Upper lobe of right lung (tissue), 1 donor: ENCODE measurements around the gene RETREG2. TPM values are rescaled to one million over a fixed set of nuclear protein-coding genes. Genes with fewer than 3 reads are reported as not detected.
"Not testable (repeated sequence)": the region's sequence is repeated elsewhere in the genome, so short reads cannot be mapped to it uniquely, and the experiment has no call there.

Experiments
- ATAC-seq: fragments of 200-7000 bp; cut with Tn5 transposase; one replicate; pipeline ENCODE4 v1.9.1; 2020; ENCODE audit warnings: mild to moderate bottlenecking, moderate library complexity
- DNase-seq: peaks from one replicate; pipeline ENCODE4 v3.0.0-alpha.2; 2020
- H3K27ac ChIP-seq: fragments of 200-600 bp; one replicate; pipeline ENCODE4 v1.8.0; 2022
- H3K27me3 ChIP-seq: fragments of 200-600 bp; one replicate; pipeline ENCODE4 v1.8.0; 2022; ENCODE audit warnings: mild to moderate bottlenecking
- H3K36me3 ChIP-seq: fragments of 200-600 bp; one replicate; pipeline ENCODE4 v1.8.0; 2022
- H3K4me1 ChIP-seq: fragments of 200-600 bp; one replicate; pipeline ENCODE4 v1.8.0; 2022
- H3K4me3 ChIP-seq: fragments of 200-600 bp; one replicate; pipeline ENCODE4 v1.8.0; 2022; ENCODE audit warnings: mild to moderate bottlenecking
- H3K9me3 ChIP-seq: fragments of 200-600 bp; one replicate; pipeline ENCODE4 v1.8.0; 2022
- intact Hi-C: fragments of 100-400 bp; cut with DNase I; formaldehyde crosslinking; loops from one replicate; pipeline ENCODE4 v1.11.0; 2022
- total RNA-seq: library from RNA; stranded (reverse); fragmentation: NEBNext Ultra II Directional; extraction: Animal tissue kit (Norgen Biotek cat#: 25700); gene quantifications from one replicate; pipeline ENCODE4 v1.2.1, GENCODE V29; 2021
- TF ChIP-seq, protein P1 (sequence below): fragments of 200-600 bp; IDR thresholded peaks from one replicate; pipeline ENCODE4 v1.8.0; 2022; ENCODE audit warnings: antibody characterized with exemption
- donor health status: DM: no; HTN: yes; CAD: no; lungs with severe emphysema.

RETREG2 gene
- total RNA-seq, 1 donor from 2014 or later: 79.8 TPM

DNA sequence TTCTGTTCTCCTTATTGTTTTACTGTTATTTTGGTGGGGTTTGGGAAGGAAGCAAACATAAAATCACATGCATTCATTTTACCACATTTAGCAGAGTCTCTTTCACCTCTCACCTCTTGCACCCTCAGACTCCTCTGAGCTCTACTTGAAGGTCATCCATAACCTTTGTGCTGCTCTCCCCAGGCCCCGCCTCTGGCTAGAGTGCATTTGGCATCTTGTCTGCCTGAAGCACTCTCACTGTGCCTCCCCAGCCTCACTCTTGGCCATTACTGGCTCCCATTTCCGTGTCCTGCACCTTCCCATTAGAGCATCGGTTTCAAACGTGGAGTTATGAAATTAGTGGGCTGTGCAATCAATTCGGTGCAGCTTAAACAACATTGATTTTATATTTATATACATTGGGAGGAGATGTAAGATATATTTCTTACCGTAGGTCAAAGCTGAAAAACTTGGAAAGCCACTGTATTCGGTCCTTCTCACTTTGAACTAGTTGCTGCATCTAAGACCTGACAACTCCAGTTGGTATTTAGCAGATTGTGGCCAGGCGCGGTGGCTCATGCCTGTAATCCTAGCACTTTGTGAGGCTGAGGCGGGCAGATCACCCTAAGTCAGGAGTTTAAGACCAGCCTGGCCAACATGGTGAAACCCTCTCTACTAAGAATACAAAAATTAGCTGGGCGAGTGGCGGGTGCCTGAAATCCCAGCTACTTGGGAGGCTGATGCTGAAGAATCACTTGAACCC lies 21.6 kb downstream of the RETREG2 start:
- DNase-seq (no peak), ATAC-seq (no peak)
- intact Hi-C loops: no loop called here
- Histone ChIP-seq H3K4me1 (no peaks in the 10 kb centered on the region), H3K9me3 (no peaks in the 10 kb centered on the region), H3K36me3 (no peaks in the 10 kb centered on the region), H3K27ac (no peak overlapping the region), H3K4me3 (no peak overlapping the region), H3K27me3 (no peaks in the 10 kb centered on the region)
- TF ChIP-seq, protein P1, sequence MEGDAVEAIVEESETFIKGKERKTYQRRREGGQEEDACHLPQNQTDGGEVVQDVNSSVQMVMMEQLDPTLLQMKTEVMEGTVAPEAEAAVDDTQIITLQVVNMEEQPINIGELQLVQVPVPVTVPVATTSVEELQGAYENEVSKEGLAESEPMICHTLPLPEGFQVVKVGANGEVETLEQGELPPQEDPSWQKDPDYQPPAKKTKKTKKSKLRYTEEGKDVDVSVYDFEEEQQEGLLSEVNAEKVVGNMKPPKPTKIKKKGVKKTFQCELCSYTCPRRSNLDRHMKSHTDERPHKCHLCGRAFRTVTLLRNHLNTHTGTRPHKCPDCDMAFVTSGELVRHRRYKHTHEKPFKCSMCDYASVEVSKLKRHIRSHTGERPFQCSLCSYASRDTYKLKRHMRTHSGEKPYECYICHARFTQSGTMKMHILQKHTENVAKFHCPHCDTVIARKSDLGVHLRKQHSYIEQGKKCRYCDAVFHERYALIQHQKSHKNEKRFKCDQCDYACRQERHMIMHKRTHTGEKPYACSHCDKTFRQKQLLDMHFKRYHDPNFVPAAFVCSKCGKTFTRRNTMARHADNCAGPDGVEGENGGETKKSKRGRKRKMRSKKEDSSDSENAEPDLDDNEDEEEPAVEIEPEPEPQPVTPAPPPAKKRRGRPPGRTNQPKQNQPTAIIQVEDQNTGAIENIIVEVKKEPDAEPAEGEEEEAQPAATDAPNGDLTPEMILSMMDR: no peak

DNA sequence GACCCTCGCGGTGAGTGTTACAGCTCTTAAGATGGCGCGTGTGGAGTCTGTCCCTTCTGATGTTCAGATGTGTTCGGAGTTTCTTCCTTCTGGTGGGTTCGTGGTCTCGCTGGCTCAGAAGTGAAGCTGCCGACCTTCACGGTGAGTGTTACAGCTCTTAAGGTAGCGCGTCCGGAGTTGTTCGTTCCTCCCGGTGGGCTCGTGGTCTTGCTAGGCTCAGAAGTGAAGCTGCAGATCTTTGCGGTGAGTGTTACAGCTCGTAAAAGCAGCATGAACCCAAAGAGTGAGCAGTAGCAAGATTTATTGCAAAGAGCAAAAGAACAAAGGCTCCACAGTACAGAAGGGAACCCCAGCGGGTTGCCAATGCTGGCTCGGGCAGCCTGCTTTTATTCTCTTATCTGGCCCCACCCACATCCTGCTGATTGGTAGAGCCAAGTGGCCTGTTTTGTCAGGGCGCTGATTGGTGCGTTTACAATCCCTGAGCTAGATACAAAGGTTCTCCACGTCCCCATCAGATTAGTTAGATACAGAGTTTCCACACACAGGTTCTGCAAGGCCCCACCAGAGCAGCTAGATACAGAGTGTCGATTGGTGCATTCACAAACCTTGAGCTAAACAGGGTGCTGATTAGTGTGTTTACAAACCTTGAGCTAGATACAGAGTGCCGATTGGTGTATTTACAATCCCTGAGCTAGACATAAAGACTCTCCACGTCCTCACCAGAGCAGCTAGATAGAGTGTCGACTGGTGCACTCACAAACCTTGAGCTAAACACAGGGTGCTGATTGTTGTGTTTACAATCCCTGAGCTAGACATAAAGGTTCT lies 22.6 kb downstream of the RETREG2 start:
- H3K27me3 ChIP-seq, H3K4me3 ChIP-seq, H3K9me3 ChIP-seq, DNase-seq, H3K4me1 ChIP-seq, intact Hi-C loops, H3K36me3 ChIP-seq, ATAC-seq, H3K27ac ChIP-seq: not testable (repeated sequence)

DNA sequence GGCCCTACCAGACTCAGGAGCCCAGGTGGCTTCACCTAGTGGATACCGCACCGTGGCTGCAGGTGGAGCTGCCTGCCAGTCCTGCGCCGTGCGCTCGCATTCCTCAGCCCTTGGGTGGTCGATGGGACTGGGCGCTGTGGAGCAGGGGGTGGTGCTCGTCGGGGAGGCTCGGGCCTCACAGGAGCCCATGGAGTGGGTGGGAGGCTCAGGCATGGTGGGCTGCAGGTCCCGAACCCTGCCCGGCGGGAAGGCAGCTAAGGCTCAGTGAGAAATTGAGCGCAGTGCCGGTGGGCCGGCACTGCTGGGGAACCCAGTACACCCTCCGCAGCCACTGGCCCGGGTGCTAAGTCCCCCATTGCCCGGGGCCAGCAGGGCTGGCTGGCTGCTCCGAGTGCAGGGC lies 23.3 kb downstream of the RETREG2 start:
- H3K9me3 ChIP-seq, ATAC-seq, H3K4me3 ChIP-seq, intact Hi-C loops, DNase-seq, H3K4me1 ChIP-seq, H3K27ac ChIP-seq, H3K36me3 ChIP-seq, H3K27me3 ChIP-seq: not testable (repeated sequence)

DNA sequence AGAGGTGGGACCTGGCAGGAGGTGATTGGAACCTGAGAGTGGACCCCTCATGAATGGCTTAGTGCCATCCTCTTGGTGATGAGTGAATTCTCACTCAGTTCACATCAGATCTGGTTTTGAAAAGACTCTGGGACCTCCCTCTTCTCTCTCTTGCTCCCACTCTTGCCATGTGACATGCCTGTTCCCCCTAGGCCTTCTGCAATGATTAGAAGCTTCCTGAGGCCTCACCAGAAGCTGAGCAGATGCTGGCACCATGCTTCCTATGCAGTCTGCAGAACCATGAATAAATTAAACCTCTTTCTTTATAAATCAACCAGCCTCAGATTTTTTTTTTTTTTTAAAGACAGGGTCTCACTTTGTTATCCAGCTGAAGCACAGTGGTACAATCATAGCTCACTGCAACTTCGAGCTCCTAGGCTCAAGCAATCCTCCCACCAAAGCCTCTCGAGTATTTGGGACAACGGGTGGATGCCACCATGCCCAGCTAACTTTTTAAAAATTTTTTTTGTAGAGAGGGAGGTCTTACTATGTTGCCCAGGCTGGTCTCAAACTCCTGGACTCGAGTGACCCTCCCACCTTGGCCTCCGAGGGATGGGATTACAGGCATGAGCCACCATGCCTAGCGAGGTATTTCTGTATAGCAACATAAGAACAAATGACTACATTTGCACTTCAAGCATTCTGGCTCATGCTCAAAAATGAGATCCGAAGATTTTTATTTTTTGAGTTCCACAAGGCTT lies 26.5 kb downstream of the RETREG2 start:
- TF ChIP-seq, protein P1: no peak
- intact Hi-C loops: no loop called here
- no peaks in the 10 kb centered on the region for H3K9me3 ChIP-seq
- H3K4me1 ChIP-seq: peaks cover 18% of the 10 kb centered on the region
- no peaks in the 10 kb centered on the region for H3K27me3 ChIP-seq
- ATAC-seq (no peak), DNase-seq (no peak)
- peaks cover 15% of the 10 kb centered on the region for H3K36me3 ChIP-seq
- H3K27ac ChIP-seq: no peak overlapping the region
- no peak overlapping the region for H3K4me3 ChIP-seq

DNA sequence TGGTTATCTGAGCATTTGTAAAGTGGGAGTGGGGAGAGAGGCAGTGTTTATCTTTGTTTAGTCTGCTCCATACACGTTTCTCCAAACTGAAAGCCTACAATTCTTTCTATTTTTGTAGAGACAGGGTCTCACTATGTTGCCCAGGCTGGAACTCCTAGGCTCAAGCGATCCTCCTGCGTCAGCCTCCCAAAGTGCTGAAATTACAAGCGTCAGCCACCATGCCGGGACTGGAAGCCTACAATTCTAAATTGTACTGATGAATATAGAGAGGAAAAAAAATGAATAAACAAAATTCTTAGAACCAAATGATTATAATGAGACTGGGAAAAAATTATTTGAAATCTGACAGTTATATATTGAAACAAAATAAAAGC lies 27.1 kb downstream of the RETREG2 start:
- intact Hi-C loops: no loop called here
- Histone ChIP-seq H3K27ac (no peak overlapping the region), H3K27me3 (no peaks in the 10 kb centered on the region), H3K36me3 (peaks cover 18% of the 10 kb centered on the region), H3K4me1 (peaks cover 18% of the 10 kb centered on the region), H3K4me3 (no peak overlapping the region), H3K9me3 (no peaks in the 10 kb centered on the region)
- TF ChIP-seq, protein P1: no peak
- DNase-seq (no peak), ATAC-seq (no peak)

DNA sequence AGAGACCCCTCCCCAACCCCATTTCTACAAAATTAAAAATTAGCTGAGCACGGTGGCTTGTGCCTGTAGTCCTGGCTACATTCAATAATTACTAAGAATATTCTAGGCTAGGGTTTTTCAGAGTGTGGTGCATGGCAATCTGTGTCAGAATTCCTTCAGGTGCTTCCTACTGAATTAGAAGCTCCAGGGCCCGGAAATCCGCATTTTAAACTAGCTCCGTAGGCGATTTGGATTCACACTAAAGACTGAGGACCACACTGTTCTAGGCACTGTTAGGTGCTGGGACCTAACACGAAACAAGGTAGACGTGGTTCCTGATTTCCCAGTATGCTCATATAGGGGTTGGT lies 27.9 kb downstream of the RETREG2 start:
- intact Hi-C loops: no loop called here
- DNase-seq (no peak), ATAC-seq (no peak)
- H3K4me1 ChIP-seq: peaks cover 18% of the 10 kb centered on the region
- H3K9me3 ChIP-seq: no peaks in the 10 kb centered on the region
- H3K4me3 ChIP-seq: peak overlapping the region; percentile 73
- TF ChIP-seq, protein P1: no peak
- H3K27me3 ChIP-seq: no peaks in the 10 kb centered on the region
- H3K36me3 ChIP-seq: peaks cover 26% of the 10 kb centered on the region
- peak overlapping the region; percentile 90 for H3K27ac ChIP-seq
